HG03460 (cell line): ENCODE measurements around the gene SPINK2.
A peak's percentile ranks its signal among the peaks of the same experiment; 100 is the strongest.

Source experiments
- ATAC-seq: cut with Tn5 transposase; IDR thresholded peaks from one replicate; pipeline ENCODE4 v1.9.1; 2021; ENCODE audit not compliant: unreplicated experiment

Gene SPINK2

GRCh38 chr4:56821381-56822243, at the start of gene SPINK2:
Gene SPINK2, minus strand, starts transcription at chr4:56821701. Its CDS starts 39 bp downstream, at chr4:56821662.
- ATAC-seq: peak; percentile 55

GRCh38 chr4:56870946-56871345, 49.4 kb upstream of the SPINK2 start:
- ATAC-seq: no peak

GRCh38 chr4:56863441-56864139, 42.1 kb upstream of the SPINK2 start:
- ATAC-seq: no peak

- ATAC-seq: no peak
Measured at GRCh38 chr4:56861360-56861759, 39.9 kb upstream of the SPINK2 start.

DNA sequence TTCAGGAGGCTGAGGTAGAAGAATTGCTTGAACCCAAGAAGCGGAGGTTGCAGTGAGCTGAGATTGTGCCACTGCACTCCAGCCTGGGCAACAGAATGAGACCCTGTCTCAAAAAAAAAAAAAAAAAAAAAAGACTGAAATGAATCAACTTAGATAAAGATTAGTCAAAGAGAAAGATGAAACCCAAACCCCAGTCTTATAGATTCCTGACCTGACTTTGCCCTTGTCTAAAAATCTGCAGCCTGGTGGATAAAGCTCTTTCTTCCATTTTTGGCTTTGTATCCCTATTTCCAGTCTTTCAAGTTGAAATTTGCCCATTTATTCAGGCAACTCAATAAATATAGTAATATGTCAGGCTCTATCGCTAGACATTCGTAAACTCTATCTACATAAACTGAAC, 39.3 kb upstream of the SPINK2 start:
- no peak for ATAC-seq

GRCh38 chr4:56859841-56860240, 38.3 kb upstream of the SPINK2 start:
- peak; percentile 58 for ATAC-seq

- ATAC-seq: no peak
Measured at GRCh38 chr4:56857601-56858309, 36.3 kb upstream of the SPINK2 start.

DNA sequence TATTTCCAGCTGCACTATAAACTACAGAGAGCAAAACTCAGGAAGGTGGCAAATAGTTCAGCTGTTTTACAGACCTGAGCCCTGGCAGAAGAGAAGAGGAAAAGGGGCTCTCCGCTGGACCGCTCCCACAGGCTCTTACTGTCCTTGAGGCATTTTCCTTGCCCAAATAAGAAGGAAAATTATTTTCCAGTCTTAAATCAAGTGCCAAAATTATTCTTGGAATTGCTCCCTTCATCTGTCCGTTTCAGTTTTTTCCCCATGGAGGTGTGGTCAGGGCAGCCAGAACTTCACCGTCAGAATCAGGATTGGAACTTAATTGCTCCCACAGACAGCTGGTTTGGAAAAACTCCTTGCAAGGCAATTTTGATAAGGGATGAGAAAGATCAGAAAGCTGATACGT, 35.2 kb upstream of the SPINK2 start:
- no peak for ATAC-seq

DNA sequence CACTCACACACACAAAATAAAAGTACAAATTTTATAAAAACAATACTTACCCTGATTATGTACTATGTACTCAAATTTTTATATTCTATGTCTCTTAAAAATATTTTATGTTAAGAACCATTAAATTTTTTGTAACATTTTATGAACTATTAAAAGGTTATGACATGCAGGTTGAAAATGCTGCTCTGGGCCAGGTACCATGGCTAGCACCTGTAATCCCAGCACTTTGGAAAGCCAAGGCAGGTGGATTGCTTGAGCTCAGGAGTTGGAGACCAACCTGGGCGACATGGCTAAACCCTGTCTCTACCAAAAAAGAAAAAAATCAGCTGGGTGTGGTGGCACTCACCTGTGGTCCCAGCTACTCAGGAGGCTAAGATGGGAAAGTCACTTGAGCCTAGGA, 29.4 kb upstream of the SPINK2 start:
- ATAC-seq: no peak

DNA sequence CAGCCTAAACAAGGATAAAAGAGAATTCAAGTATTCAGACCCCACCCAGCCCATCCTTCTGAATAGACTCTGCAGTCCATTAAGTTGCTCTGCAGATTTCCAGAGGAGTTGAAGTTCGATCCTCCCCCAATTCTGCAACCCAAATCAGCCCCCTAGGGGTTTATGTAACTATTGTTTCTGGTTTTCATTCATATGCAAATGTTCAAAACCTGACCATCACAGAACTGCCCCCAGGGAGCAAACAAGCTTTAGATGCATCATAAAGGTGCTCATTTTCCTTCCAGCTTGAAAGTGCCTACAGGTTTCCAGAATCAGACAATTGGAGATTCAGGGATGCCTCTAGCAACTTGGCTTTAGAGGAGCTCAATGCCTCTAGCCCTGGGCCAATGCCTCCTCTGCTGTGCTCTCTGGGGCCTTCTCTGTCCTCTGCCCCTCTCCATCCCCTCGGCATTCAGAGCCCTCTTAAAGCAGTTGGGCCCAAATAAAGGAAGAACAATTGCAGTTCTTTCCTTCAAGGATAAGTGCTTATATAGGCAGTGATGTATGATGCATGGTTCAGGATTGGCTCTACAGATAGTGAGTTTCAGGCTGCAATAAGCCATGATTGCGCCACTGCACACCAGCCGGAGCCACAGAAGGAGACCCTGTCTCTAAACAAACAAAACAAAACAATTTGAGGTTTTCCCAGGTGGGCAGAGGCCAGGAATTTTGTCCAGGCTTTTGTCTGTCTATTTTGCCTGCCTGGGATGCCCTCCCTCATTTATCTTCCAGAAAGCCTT, 23.5 kb upstream of the SPINK2 start:
- ATAC-seq: peak; percentile 67

DNA sequence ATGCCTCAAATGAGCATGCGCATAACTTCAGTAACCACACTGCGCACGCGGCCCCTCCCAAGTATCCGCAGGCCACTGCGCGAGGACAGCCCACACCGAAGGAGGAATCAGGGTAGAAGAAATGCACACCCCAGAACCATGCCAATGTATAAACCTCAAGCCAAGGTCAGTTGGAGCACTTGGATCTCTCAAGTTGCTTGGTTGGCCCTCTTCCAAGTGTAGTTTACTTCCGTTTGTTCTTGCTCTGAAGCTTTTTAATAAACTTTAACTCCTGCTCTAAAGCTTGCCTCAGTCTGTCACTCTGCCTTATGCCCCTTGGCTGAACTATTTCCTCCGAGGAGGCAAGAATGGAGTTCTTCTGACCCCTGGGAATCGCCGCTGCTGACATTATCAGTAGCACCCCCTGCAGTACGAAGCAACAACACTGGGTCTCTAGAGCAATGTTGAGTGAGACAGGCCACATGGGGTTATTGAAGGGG, 22.0 kb upstream of the SPINK2 start:
- no peak for ATAC-seq

- no peak for ATAC-seq
Measured at GRCh38 chr4:56840559-56840958, 19.1 kb upstream of the SPINK2 start.

- ATAC-seq: peak; percentile 75
Measured at GRCh38 chr4:56828784-56829535, 7.5 kb upstream of the SPINK2 start.

GRCh38 chr4:56823933-56824600, 2.6 kb upstream of the SPINK2 start:
- no peak for ATAC-seq

DNA sequence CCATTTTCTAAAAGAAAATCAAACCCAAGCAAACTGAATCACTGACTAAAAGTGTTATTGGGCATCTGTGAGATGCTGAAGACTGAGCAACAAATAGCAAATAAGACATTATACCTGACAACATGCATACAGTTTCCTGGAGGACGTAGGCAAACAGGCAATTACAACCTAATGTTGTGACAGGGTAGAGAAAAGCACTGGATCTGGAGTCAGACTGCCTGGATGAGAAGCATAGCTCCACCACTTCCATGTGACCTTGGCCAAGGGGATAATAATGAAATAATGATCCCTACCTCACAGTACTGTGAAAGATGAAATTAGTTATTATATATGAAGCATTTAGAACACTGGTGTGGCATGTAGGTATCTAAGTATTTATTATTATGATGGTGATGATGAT, 2.7 kb downstream of the SPINK2 start:
- no peak for ATAC-seq

- ATAC-seq: peak; percentile 83
Measured at GRCh38 chr4:56817840-56818491, 3.5 kb downstream of the SPINK2 start.

GRCh38 chr4:56806666-56807065, 14.8 kb downstream of the SPINK2 start:
- no peak for ATAC-seq

DNA sequence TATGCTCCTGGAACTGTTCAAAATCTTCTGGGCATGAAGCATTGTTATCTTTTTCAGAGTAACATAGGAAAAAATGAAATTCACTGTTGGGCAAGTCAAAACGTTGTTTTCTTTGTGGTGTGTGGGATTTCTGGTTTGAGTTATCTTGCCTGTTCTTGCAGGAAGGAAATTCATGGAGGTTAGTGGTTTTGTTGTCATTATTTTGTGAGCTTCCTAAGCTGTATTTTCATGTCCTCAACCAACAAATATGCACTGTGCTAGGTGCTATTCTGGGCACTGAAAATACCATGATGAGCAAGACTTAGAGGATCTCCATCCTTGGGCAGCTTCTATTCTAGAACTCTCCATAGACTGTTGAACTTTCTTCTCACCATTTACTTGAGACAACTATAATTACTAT, 16.9 kb downstream of the SPINK2 start:
- no peak for ATAC-seq

GRCh38 chr4:56803471-56803870, 18.0 kb downstream of the SPINK2 start:
- ATAC-seq: no peak
